ENCODE data around the gene AMMECR1. TPM values are rescaled to one million over a fixed set of nuclear protein-coding genes. Genes with fewer than 3 reads are reported as not detected.

The AMMECR1 gene
- total RNA-seq, 1 donor from 2014 or later: 17.8 TPM

DNA sequence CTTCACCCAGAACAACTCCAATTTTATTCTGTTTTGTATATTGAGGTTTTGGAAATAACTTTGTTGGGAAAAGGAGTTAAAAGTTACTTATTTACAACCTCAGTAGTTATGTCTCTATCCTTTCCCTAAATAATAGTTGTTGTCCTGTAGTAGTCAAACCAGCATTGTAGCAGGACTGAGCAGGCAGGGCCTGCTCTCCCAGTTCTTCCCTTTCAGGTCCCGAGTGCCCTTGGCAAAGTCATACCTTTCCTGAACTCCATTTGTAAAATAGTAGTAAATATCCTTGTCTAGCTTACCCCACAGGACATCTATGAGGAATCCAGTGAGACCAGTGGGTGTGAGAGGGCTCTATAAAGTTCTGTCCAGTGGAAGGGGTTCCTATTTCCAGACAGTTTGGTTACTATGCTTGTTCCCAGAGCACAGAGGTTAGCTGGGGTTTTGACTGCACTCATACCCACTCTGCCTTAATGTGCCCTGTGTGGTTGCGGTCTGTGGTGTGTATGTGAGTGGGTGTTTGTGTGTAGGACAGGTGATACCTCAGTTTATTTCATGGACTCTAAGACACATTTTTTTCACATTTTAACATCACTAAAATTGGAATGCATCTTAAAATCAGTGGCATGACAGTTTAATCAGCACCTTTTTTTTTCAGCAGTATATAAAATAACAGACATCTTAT lies 136.3 kb downstream of the AMMECR1 start:
- Mint-ChIP-seq H3K9me3 (ENCODE audit: low read depth) (peaks cover 8% of the 10 kb centered on the region), H3K4me1 (ENCODE audit: low read depth) (peaks cover 32% of the 10 kb centered on the region), H3K27ac (ENCODE audit: unreplicated experiment) (peak overlapping the region; percentile 91), H3K27me3 (ENCODE audit: low read depth) (no peaks in the 10 kb centered on the region), H3K36me3 (ENCODE audit: low read depth) (peaks cover 2% of the 10 kb centered on the region), H3K4me3 (ENCODE audit: unreplicated experiment) (no peak overlapping the region)
- DNase-seq (ENCODE audit: low spot score): no peak
- TF ChIP-seq, protein P1, sequence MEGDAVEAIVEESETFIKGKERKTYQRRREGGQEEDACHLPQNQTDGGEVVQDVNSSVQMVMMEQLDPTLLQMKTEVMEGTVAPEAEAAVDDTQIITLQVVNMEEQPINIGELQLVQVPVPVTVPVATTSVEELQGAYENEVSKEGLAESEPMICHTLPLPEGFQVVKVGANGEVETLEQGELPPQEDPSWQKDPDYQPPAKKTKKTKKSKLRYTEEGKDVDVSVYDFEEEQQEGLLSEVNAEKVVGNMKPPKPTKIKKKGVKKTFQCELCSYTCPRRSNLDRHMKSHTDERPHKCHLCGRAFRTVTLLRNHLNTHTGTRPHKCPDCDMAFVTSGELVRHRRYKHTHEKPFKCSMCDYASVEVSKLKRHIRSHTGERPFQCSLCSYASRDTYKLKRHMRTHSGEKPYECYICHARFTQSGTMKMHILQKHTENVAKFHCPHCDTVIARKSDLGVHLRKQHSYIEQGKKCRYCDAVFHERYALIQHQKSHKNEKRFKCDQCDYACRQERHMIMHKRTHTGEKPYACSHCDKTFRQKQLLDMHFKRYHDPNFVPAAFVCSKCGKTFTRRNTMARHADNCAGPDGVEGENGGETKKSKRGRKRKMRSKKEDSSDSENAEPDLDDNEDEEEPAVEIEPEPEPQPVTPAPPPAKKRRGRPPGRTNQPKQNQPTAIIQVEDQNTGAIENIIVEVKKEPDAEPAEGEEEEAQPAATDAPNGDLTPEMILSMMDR (IDR thresholded peaks at IDR 0.05): no peak

DNA sequence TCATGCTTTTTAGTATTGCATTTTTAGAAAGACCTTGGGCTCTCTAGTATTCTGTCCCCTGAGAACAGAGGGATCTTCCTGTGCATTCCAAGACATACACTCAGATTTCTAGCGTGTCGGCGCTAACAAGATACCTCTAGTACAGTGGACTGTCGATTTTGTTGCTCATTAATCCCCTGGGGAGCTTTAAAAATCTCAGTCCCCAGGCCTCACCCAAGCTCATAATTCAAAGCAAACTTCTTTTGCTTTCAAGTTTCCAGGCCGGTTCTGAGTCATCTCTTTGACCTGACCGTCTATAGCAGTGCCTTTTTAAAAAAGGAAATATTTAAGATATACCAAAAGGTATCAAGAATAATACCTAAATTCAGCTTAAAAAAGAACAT lies 137.0 kb downstream of the AMMECR1 start:
- H3K4me3 Mint-ChIP-seq (ENCODE audit: unreplicated experiment): no peak overlapping the region
- DNase-seq (ENCODE audit: low spot score): no peak

DNA sequence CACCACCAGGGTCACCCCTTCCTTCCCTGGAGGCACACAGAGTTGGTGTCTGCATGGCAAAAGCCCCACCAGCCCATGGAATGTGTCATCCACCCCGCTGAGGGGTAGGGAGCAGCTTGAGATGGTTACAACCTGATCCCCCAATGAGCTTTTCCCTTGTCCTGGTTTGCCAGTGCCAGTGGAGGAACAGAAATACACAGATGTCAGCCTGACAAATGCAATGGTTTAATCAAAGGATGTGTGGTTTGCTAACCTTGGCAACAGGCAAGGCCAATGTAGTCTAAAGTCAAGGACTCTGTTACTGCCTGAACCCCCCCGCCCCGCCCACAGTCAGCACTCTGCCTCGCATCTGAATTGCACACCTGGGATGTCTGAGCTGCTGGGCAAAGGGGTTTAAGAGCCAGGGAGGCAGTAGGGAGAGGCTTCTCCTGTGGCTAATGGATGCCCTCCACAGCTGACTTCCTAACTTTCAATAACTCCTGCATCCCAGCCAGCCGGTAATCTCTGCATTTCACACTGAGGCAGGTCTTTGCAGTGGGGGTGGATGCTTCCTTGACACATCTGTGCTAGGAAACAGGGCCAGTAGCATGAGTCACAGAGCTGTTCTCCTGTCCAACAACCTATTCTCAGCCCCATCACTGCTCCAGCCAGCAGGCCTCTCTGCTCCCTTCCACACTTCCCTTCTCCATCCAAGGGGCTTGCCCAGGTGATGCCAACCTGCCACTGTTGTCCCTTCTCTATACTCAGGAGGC lies 137.5 kb downstream of the AMMECR1 start:
- TF ChIP-seq, protein P1 (IDR thresholded peaks at IDR 0.05): no peak
- DNase-seq (ENCODE audit: low spot score): no peak
- no peak overlapping the region for H3K4me3 Mint-ChIP-seq (ENCODE audit: unreplicated experiment)
- H3K9me3 Mint-ChIP-seq (ENCODE audit: low read depth): no peaks in the 10 kb centered on the region
- peak overlapping the region; percentile 91 for H3K27ac Mint-ChIP-seq (ENCODE audit: unreplicated experiment)
- peaks cover 32% of the 10 kb centered on the region for H3K4me1 Mint-ChIP-seq (ENCODE audit: low read depth)
- H3K36me3 Mint-ChIP-seq (ENCODE audit: low read depth): no peaks in the 10 kb centered on the region
- H3K27me3 Mint-ChIP-seq (ENCODE audit: low read depth): no peaks in the 10 kb centered on the region

More for the DNA sequence above, 137.0 kb downstream of the AMMECR1 start:
- H3K9me3 Mint-ChIP-seq (ENCODE audit: low read depth): peaks cover 2% of the 10 kb centered on the region
- no peaks in the 10 kb centered on the region for H3K27me3 Mint-ChIP-seq (ENCODE audit: low read depth)
- no peaks in the 10 kb centered on the region for H3K36me3 Mint-ChIP-seq (ENCODE audit: low read depth)
- H3K27ac Mint-ChIP-seq (ENCODE audit: unreplicated experiment): peak overlapping the region; percentile 91
- peaks cover 32% of the 10 kb centered on the region for H3K4me1 Mint-ChIP-seq (ENCODE audit: low read depth)
- TF ChIP-seq, protein P1 (IDR thresholded peaks at IDR 0.05): no peak

DNA sequence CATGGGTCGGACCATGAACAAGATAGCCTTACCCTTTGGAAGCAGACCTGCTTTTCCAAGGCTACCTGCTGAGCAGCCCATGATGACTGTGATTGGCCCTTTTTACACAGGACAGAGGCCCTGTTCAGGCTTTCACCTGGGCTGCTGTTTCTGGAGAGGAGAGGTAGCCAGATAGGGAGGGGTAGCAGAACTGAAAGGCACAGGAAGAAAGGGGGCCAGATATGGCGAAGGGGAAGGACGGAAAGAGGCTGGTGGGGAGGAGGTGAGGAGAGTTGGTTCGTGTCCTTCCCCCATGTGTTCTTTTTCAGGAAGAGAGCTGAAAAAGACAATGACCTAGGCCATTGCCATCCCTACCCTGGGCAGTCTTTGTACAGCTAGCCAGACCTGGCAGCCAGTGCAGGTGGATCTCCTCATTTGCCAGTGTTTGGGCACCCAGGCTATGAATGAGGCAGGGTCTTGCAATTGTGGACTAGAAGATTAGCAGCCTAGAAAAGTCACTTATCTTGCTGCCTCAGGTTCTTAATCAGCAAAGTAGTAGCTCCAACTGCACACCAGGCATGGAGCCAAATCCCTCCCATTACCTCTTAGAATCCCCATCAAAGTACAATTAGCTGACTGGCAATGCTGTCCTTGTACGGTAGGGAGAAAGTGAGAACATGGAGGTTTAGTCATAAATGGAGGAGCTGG lies 139.6 kb downstream of the AMMECR1 start:
- no peaks in the 10 kb centered on the region for H3K27me3 Mint-ChIP-seq (ENCODE audit: low read depth)
- H3K4me1 Mint-ChIP-seq (ENCODE audit: low read depth): peaks cover 44% of the 10 kb centered on the region
- H3K4me3 Mint-ChIP-seq (ENCODE audit: unreplicated experiment): no peak overlapping the region
- no peak for DNase-seq (ENCODE audit: low spot score)
- TF ChIP-seq, protein P1 (IDR thresholded peaks at IDR 0.05): no peak
- H3K36me3 Mint-ChIP-seq (ENCODE audit: low read depth): no peaks in the 10 kb centered on the region
- no peak overlapping the region for H3K27ac Mint-ChIP-seq (ENCODE audit: unreplicated experiment)
- H3K9me3 Mint-ChIP-seq (ENCODE audit: low read depth): no peaks in the 10 kb centered on the region

DNA sequence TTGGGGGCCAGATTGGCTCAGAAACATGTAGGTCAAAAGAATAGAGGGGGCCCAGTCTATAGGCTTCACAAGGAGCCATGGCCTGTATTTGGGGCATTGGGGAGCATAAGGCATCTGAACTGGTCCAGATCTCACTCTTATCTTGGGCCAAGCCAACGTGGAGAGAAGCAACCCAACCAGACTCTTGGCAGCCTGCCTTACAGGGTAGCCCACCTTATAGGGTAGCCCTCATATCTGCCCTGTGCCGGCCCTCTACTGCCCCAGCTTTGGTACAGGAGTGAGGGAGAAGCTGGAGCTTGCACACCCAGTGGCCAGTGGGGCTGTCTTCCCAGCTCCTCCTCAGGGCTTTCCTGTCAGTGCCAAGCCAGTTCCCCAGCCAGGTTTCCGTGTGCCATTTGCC lies 142.2 kb downstream of the AMMECR1 start:
- Mint-ChIP-seq H3K27ac (ENCODE audit: unreplicated experiment) (no peak overlapping the region), H3K4me3 (ENCODE audit: unreplicated experiment) (no peak overlapping the region), H3K9me3 (ENCODE audit: low read depth) (no peaks in the 10 kb centered on the region), H3K36me3 (ENCODE audit: low read depth) (peaks cover 3% of the 10 kb centered on the region), H3K4me1 (ENCODE audit: low read depth) (peaks cover 26% of the 10 kb centered on the region), H3K27me3 (ENCODE audit: low read depth) (no peaks in the 10 kb centered on the region)
- TF ChIP-seq, protein P1 (IDR thresholded peaks at IDR 0.05): no peak
- DNase-seq (ENCODE audit: low spot score): no peak
